Upper lobe of left lung (tissue), 4 donors: ENCODE results near the gene PSMB7.

Experiments used
- POLR2A ChIP-seq, 4 donors: fragments of 450-650 bp; IDR thresholded peaks; one replicate each; pipeline ENCODE4 v1.5.1; 2016 to 2017; ENCODE audit warnings: antibody characterized with exemption in 4 of 4, mild to moderate bottlenecking in 2 of 4
- TF ChIP-seq, protein P1 (sequence below), 6 experiments: fragments of 450-650 bp in 4 of 6; fragments of 200-600 bp in 2 of 6; sonication (generic) in 2 of 6; IDR thresholded peaks; one replicate each; pipeline ENCODE4 v1.5.1; 2016 to 2019; ENCODE audit warnings: antibody characterized with exemption in 6 of 6

DNA sequence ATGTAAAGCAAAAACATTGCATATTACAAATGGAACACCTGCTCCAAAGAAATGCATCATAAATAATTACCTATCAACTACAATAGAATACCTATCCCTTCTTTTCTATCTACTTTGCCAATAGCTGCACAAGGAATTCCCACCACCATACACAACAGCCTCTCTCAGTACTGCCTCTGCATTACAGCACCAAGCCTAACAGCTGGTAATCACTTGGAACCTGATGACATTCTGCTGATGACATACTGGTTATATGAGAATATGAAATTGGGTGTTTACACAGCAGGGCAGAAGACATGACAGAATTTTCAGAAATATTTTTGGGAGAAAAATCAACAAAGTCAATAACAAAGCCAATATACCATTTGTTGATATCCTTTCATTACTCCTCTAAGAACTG is 43.2 kb downstream of the PSMB7 start:
- TF ChIP-seq, protein P1, sequence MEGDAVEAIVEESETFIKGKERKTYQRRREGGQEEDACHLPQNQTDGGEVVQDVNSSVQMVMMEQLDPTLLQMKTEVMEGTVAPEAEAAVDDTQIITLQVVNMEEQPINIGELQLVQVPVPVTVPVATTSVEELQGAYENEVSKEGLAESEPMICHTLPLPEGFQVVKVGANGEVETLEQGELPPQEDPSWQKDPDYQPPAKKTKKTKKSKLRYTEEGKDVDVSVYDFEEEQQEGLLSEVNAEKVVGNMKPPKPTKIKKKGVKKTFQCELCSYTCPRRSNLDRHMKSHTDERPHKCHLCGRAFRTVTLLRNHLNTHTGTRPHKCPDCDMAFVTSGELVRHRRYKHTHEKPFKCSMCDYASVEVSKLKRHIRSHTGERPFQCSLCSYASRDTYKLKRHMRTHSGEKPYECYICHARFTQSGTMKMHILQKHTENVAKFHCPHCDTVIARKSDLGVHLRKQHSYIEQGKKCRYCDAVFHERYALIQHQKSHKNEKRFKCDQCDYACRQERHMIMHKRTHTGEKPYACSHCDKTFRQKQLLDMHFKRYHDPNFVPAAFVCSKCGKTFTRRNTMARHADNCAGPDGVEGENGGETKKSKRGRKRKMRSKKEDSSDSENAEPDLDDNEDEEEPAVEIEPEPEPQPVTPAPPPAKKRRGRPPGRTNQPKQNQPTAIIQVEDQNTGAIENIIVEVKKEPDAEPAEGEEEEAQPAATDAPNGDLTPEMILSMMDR (IDR thresholded peaks at IDR 0.05): no peak
- TF ChIP-seq POLR2A (IDR thresholded peaks at IDR 0.05): no peak
